Activated CD8-positive, alpha-beta T cell treated with anti-CD3 and anti-CD28 coated beads for 36 hours (primary cell): ENCODE measurements around the gene COL13A1. TPM values are rescaled to one million over a fixed set of nuclear protein-coding genes. Genes with fewer than 3 reads are reported as not detected.

Experiments
- ATAC-seq: fragments of 200-7000 bp; cut with Tn5 transposase; one replicate; pipeline ENCODE4 v1.10.0; 2021; ENCODE audit warnings: mild to moderate bottlenecking, moderate library complexity
- CTCF ChIA-PET: fragments of 350-600 bp; sonication (Branson Sonifier 250); formaldehyde crosslinking; loops from one replicate; lab custom pipeline; 2021; ENCODE audit warnings: antibody characterized with exemption; lab: Charles Lee
- POLR2A ChIA-PET: fragments of 350-600 bp; sonication (Branson Sonifier 250); formaldehyde crosslinking; loops from one replicate; lab custom pipeline; 2021; ENCODE audit warnings: antibody characterized with exemption; lab: Charles Lee
- DNase-seq: peaks from one replicate; pipeline ENCODE4 v3.0.0-alpha.2; 2020
- H3K27ac Mint-ChIP-seq: one replicate; pipeline ENCODE4 v1.8.0; 2021; ENCODE audit warnings: mild to moderate bottlenecking, mixed read lengths
- H3K27me3 Mint-ChIP-seq: one replicate; pipeline ENCODE4 v1.8.0; 2021; ENCODE audit warnings: mixed read lengths
- H3K36me3 Mint-ChIP-seq: one replicate; pipeline ENCODE4 v1.8.0; 2021; ENCODE audit warnings: low read depth, mixed read lengths
- H3K4me1 Mint-ChIP-seq: one replicate; pipeline ENCODE4 v1.8.0; 2021; ENCODE audit warnings: low read depth, mixed read lengths
- H3K4me3 Mint-ChIP-seq: one replicate; pipeline ENCODE4 v1.8.0; 2021; ENCODE audit warnings: mild to moderate bottlenecking, moderate library complexity, mixed read lengths
- H3K9me3 Mint-ChIP-seq: one replicate; pipeline ENCODE4 v1.8.0; 2021; ENCODE audit warnings: mixed read lengths
- CTCF ChIP-seq: fragments of 200-600 bp; IDR thresholded peaks from one replicate; pipeline ENCODE4 v1.8.0; 2022; ENCODE audit warnings: antibody characterized with exemption, mild to moderate bottlenecking
- intact Hi-C: fragments of 100-400 bp; cut with micrococcal nuclease; formaldehyde crosslinking; loops from one replicate; pipeline ENCODE4 v1.10.0; 2022
- total RNA-seq, 2 experiments: library from RNA; stranded (reverse); gene quantifications; one replicate each; pipeline ENCODE4 v1.2.3, GENCODE V29; 2021

Gene COL13A1
- total RNA-seq, 2 experiments from 2014 or later, result not detected

- CTCF ChIA-PET, result interaction anchor here (1.0 to 1.3 kb wide), 3 partner anchors 9 to 224 kb away, joined by 3 to 5 read pairs (median 4); no protein-coding TSS in a partner anchor
Observed at GRCh38 chr10:69868821-69869220, 67.1 kb downstream of the COL13A1 start.

GRCh38 chr10:69869291-69869961 is 67.7 kb downstream of the COL13A1 start:
- no peak overlapping the region for H3K27ac Mint-ChIP-seq
- no peak for DNase-seq
- no peak for ATAC-seq
- ChIA-PET CTCF (interaction anchor here (1.0 to 1.3 kb wide), 2 partner anchors 9 to 225 kb away, joined by 3 to 5 read pairs; no protein-coding TSS in a partner anchor), POLR2A (no interaction called here)
- no peaks in the 10 kb centered on the region for H3K9me3 Mint-ChIP-seq
- no peak for TF ChIP-seq CTCF
- no peaks in the 10 kb centered on the region for H3K36me3 Mint-ChIP-seq
- H3K4me3 Mint-ChIP-seq, result no peak overlapping the region
- H3K4me1 Mint-ChIP-seq, result no peaks in the 10 kb centered on the region
- H3K27me3 Mint-ChIP-seq, result no peaks in the 10 kb centered on the region
- intact Hi-C loops, result no loop called here

More at GRCh38 chr10:69868821-69869220, 67.1 kb downstream of the COL13A1 start:
- TF ChIP-seq CTCF, result no peak
- no peaks in the 10 kb centered on the region for H3K9me3 Mint-ChIP-seq
- no peaks in the 10 kb centered on the region for H3K27me3 Mint-ChIP-seq
- POLR2A ChIA-PET, result no interaction called here
- no peaks in the 10 kb centered on the region for H3K4me1 Mint-ChIP-seq
- ATAC-seq (no peak), DNase-seq (no peak)
- H3K4me3 Mint-ChIP-seq, result no peak overlapping the region
- no peak overlapping the region for H3K27ac Mint-ChIP-seq
- intact Hi-C loops, result no loop called here
- no peaks in the 10 kb centered on the region for H3K36me3 Mint-ChIP-seq

GRCh38 chr10:69870591-69870990 is 68.9 kb downstream of the COL13A1 start:
- Mint-ChIP-seq H3K27me3 (no peaks in the 10 kb centered on the region), H3K9me3 (no peaks in the 10 kb centered on the region), H3K4me3 (no peak overlapping the region), H3K4me1 (no peaks in the 10 kb centered on the region), H3K27ac (no peak overlapping the region), H3K36me3 (no peaks in the 10 kb centered on the region)
- DNase-seq (no peak), ATAC-seq (no peak)
- no peak for TF ChIP-seq CTCF
- ChIA-PET POLR2A (no interaction called here), CTCF (interaction anchor here (0.6 kb wide), 1 partner anchor 14 kb away, joined by 3 read pairs; no protein-coding TSS in a partner anchor)
- intact Hi-C loops, result no loop called here

GRCh38 chr10:69871074-69871473 is 69.4 kb downstream of the COL13A1 start:
- no peak for TF ChIP-seq CTCF
- CTCF ChIA-PET, result interaction anchor here (0.6 kb wide), 1 partner anchor 14 kb away, joined by 3 read pairs; no protein-coding TSS in a partner anchor
- ATAC-seq (no peak), DNase-seq (no peak)
- intact Hi-C loops, result no loop called here
- no peak overlapping the region for H3K4me3 Mint-ChIP-seq
- H3K9me3 Mint-ChIP-seq, result no peaks in the 10 kb centered on the region
- no peaks in the 10 kb centered on the region for H3K27me3 Mint-ChIP-seq
- H3K36me3 Mint-ChIP-seq, result no peaks in the 10 kb centered on the region
- H3K4me1 Mint-ChIP-seq, result no peaks in the 10 kb centered on the region
- no peak overlapping the region for H3K27ac Mint-ChIP-seq
- POLR2A ChIA-PET, result no interaction called here

- CTCF ChIA-PET, result interaction anchor here (1.0 to 1.4 kb wide), 2 partner anchors 10 to 42 kb away, joined by 4 to 5 read pairs; no protein-coding TSS in a partner anchor
Observed at GRCh38 chr10:69872323-69872722, 70.6 kb downstream of the COL13A1 start.

More at GRCh38 chr10:69872323-69872722, 70.6 kb downstream of the COL13A1 start:
- H3K27me3 Mint-ChIP-seq, result no peaks in the 10 kb centered on the region
- intact Hi-C loops, result no loop called here
- H3K27ac Mint-ChIP-seq, result no peak overlapping the region
- no peaks in the 10 kb centered on the region for H3K36me3 Mint-ChIP-seq
- no peak overlapping the region for H3K4me3 Mint-ChIP-seq
- POLR2A ChIA-PET, result no interaction called here
- no peak for ATAC-seq
- TF ChIP-seq CTCF, result no peak
- no peaks in the 10 kb centered on the region for H3K4me1 Mint-ChIP-seq
- no peaks in the 10 kb centered on the region for H3K9me3 Mint-ChIP-seq
- DNase-seq, result no peak
